Measurements from ENCODE around the gene TWIST2.

The TWIST2 gene

DNA sequence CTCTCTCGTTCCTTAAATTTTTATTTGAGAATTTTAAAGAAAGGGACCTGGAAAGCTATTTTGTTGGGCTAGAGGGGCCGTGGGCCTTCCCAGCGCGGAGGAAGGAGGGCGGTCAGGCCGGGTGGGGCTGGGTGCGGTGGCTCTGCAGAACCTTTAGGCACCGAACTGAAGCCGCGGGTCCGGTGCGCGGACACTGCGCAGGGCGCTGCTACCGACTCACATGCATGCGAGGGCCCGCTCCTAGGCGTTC lies 1.6 kb upstream of the TWIST2 start:
- Histone ChIP-seq H2AFZ (ENCODE audit: low read length) (no peak overlapping the region), H3K4me3 (ENCODE audit: low read depth, low read length, poor library complexity, severe bottlenecking) (no peak overlapping the region), H4K20me1 (ENCODE audit: insufficient read depth, low read length) (no peaks in the 10 kb centered on the region), H3K27me3 (ENCODE audit: insufficient read depth, low read length) (no peaks in the 10 kb centered on the region), H3K4me1 (ENCODE audit: insufficient read depth, low read length, severe bottlenecking) (no peaks in the 10 kb centered on the region), H3F3A (ENCODE audit: insufficient read depth, low read length) (no peaks in the 10 kb centered on the region), H3K9me3 (ENCODE audit: low read length) (no peaks in the 10 kb centered on the region), H3K27ac (ENCODE audit: low read depth, low read length, poor library complexity, severe bottlenecking) (no peak overlapping the region), H3K36me3 (ENCODE audit: insufficient read depth, low read length) (no peaks in the 10 kb centered on the region), H3K9ac (ENCODE audit: low read length) (no peak overlapping the region), H3K9me2 (ENCODE audit: low read depth, low read length) (no peaks in the 10 kb centered on the region), H3K79me2 (ENCODE audit: insufficient read depth, low read length) (no peaks in the 10 kb centered on the region), H3K4me2 (ENCODE audit: low read length) (no peak overlapping the region)
- TF ChIP-seq EZH2 (IDR thresholded peaks at IDR 0.05; ENCODE audit: borderline replicate concordance, low read length): no peak
- TF ChIP-seq, protein P1, sequence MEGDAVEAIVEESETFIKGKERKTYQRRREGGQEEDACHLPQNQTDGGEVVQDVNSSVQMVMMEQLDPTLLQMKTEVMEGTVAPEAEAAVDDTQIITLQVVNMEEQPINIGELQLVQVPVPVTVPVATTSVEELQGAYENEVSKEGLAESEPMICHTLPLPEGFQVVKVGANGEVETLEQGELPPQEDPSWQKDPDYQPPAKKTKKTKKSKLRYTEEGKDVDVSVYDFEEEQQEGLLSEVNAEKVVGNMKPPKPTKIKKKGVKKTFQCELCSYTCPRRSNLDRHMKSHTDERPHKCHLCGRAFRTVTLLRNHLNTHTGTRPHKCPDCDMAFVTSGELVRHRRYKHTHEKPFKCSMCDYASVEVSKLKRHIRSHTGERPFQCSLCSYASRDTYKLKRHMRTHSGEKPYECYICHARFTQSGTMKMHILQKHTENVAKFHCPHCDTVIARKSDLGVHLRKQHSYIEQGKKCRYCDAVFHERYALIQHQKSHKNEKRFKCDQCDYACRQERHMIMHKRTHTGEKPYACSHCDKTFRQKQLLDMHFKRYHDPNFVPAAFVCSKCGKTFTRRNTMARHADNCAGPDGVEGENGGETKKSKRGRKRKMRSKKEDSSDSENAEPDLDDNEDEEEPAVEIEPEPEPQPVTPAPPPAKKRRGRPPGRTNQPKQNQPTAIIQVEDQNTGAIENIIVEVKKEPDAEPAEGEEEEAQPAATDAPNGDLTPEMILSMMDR (IDR thresholded peaks at IDR 0.05; ENCODE audit: low read length): no peak

DNA sequence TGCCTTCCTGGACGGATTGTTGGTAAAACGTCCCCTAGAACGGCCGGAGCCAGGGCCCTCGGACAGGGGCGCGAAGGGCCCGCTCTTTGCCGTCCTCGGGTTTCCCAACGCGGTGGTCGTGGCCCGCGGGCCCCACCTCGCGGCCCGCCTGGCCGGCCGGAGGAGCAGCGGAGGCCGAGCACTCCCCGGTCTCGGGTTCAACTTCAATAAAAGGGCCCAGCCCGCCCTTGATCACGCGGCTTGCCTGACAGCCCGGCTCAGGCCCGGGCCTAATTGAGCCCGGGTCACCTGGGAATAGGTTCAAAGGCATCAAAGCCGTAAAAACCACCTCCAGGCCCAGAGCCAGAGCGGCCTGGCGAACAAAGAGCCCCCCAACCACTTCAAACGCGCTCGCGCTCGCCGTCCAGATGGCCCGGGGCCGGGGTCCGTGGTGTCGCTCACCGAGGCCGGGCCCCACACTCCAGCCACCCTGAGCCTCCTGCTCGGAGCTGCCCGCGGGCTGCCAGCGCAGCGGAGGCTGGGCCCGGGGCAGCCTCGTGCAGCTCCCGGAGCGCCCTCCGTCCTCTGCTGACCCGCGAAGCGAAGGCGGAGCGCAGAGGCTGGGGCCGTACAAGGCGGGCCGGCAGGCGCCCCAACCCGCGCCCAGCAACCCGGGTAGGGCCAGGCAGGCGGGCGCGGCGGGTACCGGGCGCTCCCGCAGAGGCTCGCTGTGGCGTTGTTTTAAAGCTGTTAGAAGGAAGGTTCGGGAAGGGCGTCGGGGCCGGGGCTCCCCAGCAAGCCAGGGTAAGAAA lies 1.1 kb upstream of the TWIST2 start:
- Histone ChIP-seq H3K9me3 (ENCODE audit: low read length) (no peaks in the 10 kb centered on the region), H3K4me3 (ENCODE audit: low read depth, low read length, poor library complexity, severe bottlenecking) (no peak overlapping the region), H3K4me1 (ENCODE audit: insufficient read depth, low read length, severe bottlenecking) (no peaks in the 10 kb centered on the region), H3K36me3 (ENCODE audit: insufficient read depth, low read length) (no peaks in the 10 kb centered on the region), H4K20me1 (ENCODE audit: insufficient read depth, low read length) (no peaks in the 10 kb centered on the region), H3F3A (ENCODE audit: insufficient read depth, low read length) (no peaks in the 10 kb centered on the region), H3K27ac (ENCODE audit: low read depth, low read length, poor library complexity, severe bottlenecking) (no peak overlapping the region), H3K9ac (ENCODE audit: low read length) (no peak overlapping the region), H2AFZ (ENCODE audit: low read length) (no peak overlapping the region), H3K9me2 (ENCODE audit: low read depth, low read length) (no peaks in the 10 kb centered on the region), H3K79me2 (ENCODE audit: insufficient read depth, low read length) (no peaks in the 10 kb centered on the region), H3K4me2 (ENCODE audit: low read length) (no peak overlapping the region), H3K27me3 (ENCODE audit: insufficient read depth, low read length) (no peaks in the 10 kb centered on the region)
- no peak for TF ChIP-seq EZH2 (IDR thresholded peaks at IDR 0.05; ENCODE audit: borderline replicate concordance, low read length)
- TF ChIP-seq, protein P1 (IDR thresholded peaks at IDR 0.05; ENCODE audit: low read length): no peak

DNA sequence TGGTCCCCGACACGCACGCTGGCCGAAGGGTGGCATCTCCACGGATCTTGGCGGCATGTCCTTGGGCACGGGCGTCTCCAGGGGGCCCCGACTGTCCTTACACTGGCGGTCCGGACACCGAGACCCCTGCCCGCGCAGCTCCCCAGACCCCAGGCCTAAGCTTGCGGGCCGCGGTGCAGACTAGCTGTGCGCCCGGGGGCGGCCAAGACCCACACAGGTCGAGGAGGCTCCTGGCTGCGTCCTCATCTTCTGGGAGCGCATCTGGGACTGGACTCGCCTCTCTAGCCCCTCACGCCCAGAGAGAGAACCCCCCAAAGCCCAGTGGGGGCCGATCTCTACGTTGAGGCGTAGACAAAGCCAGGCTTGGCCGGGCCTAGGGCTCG lies 475 bp upstream of the TWIST2 start:
- H3K4me3 ChIP-seq (ENCODE audit: low read depth, low read length, poor library complexity, severe bottlenecking): no peak overlapping the region
- TF ChIP-seq, protein P1 (IDR thresholded peaks at IDR 0.05; ENCODE audit: low read length): no peak
- H3K9me2 ChIP-seq (ENCODE audit: low read depth, low read length): no peaks in the 10 kb centered on the region
- H3K36me3 ChIP-seq (ENCODE audit: insufficient read depth, low read length): no peaks in the 10 kb centered on the region
- no peak overlapping the region for H3K4me2 ChIP-seq (ENCODE audit: low read length)
- H3K9ac ChIP-seq (ENCODE audit: low read length): no peak overlapping the region
- H3K4me1 ChIP-seq (ENCODE audit: insufficient read depth, low read length, severe bottlenecking): no peaks in the 10 kb centered on the region
- H3K79me2 ChIP-seq (ENCODE audit: insufficient read depth, low read length): no peaks in the 10 kb centered on the region
- no peaks in the 10 kb centered on the region for H3K27me3 ChIP-seq (ENCODE audit: insufficient read depth, low read length)
- no peaks in the 10 kb centered on the region for H4K20me1 ChIP-seq (ENCODE audit: insufficient read depth, low read length)
- H2AFZ ChIP-seq (ENCODE audit: low read length): no peak overlapping the region
- no peaks in the 10 kb centered on the region for H3F3A ChIP-seq (ENCODE audit: insufficient read depth, low read length)
- H3K9me3 ChIP-seq (ENCODE audit: low read length): no peaks in the 10 kb centered on the region
- no peak overlapping the region for H3K27ac ChIP-seq (ENCODE audit: low read depth, low read length, poor library complexity, severe bottlenecking)

Data from OCI-LY1 (cell line).